ENCODE results near the gene OSBPL2. TPM values are rescaled to one million over a fixed set of nuclear protein-coding genes. Genes with fewer than 3 reads are reported as not detected.

The OSBPL2 gene
- total RNA-seq, 1 donor from 2014 or later, result 39.0 TPM

Other genes starting within 250 kb of the OSBPL2 start
- 7.6 TPM for gene TAF4, start 172.6 kb upstream of the OSBPL2 start, total RNA-seq
- gene LSM14B, start 116.0 kb upstream of the OSBPL2 start, total RNA-seq, result 32.7 TPM
- gene PSMA7, start 95.1 kb upstream of the OSBPL2 start, total RNA-seq, result 107 TPM
- 18.5 TPM for gene SS18L1, start 94.8 kb upstream of the OSBPL2 start, total RNA-seq
- gene MTG2, start 55.5 kb upstream of the OSBPL2 start, total RNA-seq, result 11.7 TPM
- gene HRH3, start 18.2 kb upstream of the OSBPL2 start, total RNA-seq, result 0.10 TPM
- gene ADRM1, start 64.5 kb downstream of the OSBPL2 start, total RNA-seq, result 32.9 TPM
- gene LAMA5, start 128.8 kb downstream of the OSBPL2 start, total RNA-seq, result 44.2 TPM
- gene RPS21, start 148.6 kb downstream of the OSBPL2 start, total RNA-seq, result 742 TPM
- gene CABLES2, start 168.8 kb downstream of the OSBPL2 start, total RNA-seq, result 1.9 TPM
- gene RBBP8NL, start 189.0 kb downstream of the OSBPL2 start, total RNA-seq, result 0.59 TPM
- gene GATA5, start 237.5 kb downstream of the OSBPL2 start, total RNA-seq, result not detected

All from skin of body (tissue), 1 donor.